Gastrocnemius medialis (tissue), 4 donors: Measurements from ENCODE around the gene ECEL1. TPM values are rescaled to one million over a fixed set of nuclear protein-coding genes. Genes with fewer than 3 reads are reported as not detected.
A peak's percentile ranks its signal among the peaks of the same experiment; 100 is the strongest.

Source experiments
- ATAC-seq, 2 donors: fragments of 150-250 bp; one replicate each; pipeline ENCODE4 v1.9.1; 2016
- DNase-seq, 2 donors: peaks; one replicate each; pipeline ENCODE4 v3.0.0-alpha.2; 2019
- H3K27ac ChIP-seq, 4 donors: fragments of 200-600 bp; sonication (generic); 1 replicate in 1 of 4; 2 replicates in 3 of 4; pipeline ENCODE4 v1.5.1; 2016 to 2018; ENCODE audit warnings: mild to moderate bottlenecking in 2 of 4, moderate library complexity in 1 of 4
- H3K27me3 ChIP-seq, 3 donors: fragments of 200-600 bp; sonication (generic) in 2 of 3; 1 replicate in 1 of 3; 2 replicates in 2 of 3; pipeline versions ENCODE4 v1.5.1 to v1.6.0; 2016 to 2019; ENCODE audit warnings: mild to moderate bottlenecking in 1 of 3, moderate library complexity in 1 of 3
- H3K36me3 ChIP-seq, 2 donors: fragments of 200-600 bp; sonication (generic) in 1 of 2; one replicate each; pipeline ENCODE4 v1.5.1; 2017 to 2018
- H3K4me1 ChIP-seq, 2 donors: fragments of 200-600 bp; sonication (generic) in 1 of 2; one replicate each; pipeline ENCODE4 v1.5.1; 2016 to 2017; ENCODE audit warnings: mild to moderate bottlenecking in 2 of 2
- H3K4me3 ChIP-seq, 4 donors: fragments of 200-600 bp; sonication (generic) in 3 of 4; 1 replicate in 1 of 4; 2 replicates in 3 of 4; pipeline ENCODE4 v1.5.1; 2016 to 2019; ENCODE audit warnings: mild to moderate bottlenecking in 2 of 4
- H3K9me3 ChIP-seq, 3 donors: fragments of 200-600 bp; sonication (generic) in 2 of 3; 1 replicate in 1 of 3; 2 replicates in 2 of 3; pipeline ENCODE4 v1.5.1; 2016 to 2019
- POLR2A ChIP-seq, 2 donors: fragments of 450-650 bp; IDR thresholded peaks; one replicate each; pipeline ENCODE4 v1.6.1; 2017; ENCODE audit warnings: antibody characterized with exemption in 2 of 2, mild to moderate bottlenecking in 2 of 2, moderate library complexity in 2 of 2
- in situ Hi-C, 4 donors: fragments of 200-750 bp; cut with MboI; loops; one replicate each; pipeline versions ENCODE4 v1.15.0 to v1.8.0; 2017; ENCODE audit warnings: low sequenced_read_pairs in 4 of 4
- intact Hi-C: fragments of 100-400 bp; cut with DNase I; formaldehyde crosslinking; loops from one replicate; pipeline ENCODE4 v1.15.1; 2023; ENCODE audit warnings: low total_unique reads
- total RNA-seq, 4 donors: library from RNA; depleted of rRNA; stranded (reverse); fragments of >200 nt; gene quantifications; one replicate each; pipeline versions ENCODE4 v1.1.0 to v1.2.3, GENCODE V29; 2016
- TF ChIP-seq, protein P1 (sequence below), 5 experiments: fragments of 450-650 bp in 3 of 5; fragments of 200-600 bp in 2 of 5; sonication (generic) in 2 of 5; IDR thresholded peaks in 4 of 5; conservative IDR thresholded peaks in 1 of 5; 1 replicate in 4 of 5; 2 replicates in 1 of 5; pipeline ENCODE4 v1.5.1; 2016 to 2019; ENCODE audit warnings: antibody characterized with exemption in 5 of 5, mild to moderate bottlenecking in 3 of 5, moderate library complexity in 3 of 5

Gene ECEL1
- total RNA-seq, 4 donors from 2014 or later = 0.51 to 1.5 (median 0.55) TPM; not detected in 1

GRCh38 chr2:232506709-232507108 lies 19.1 kb upstream of the ECEL1 start:
- Histone ChIP-seq H3K27me3 (peaks cover 0 to 9% (median 0%) of the 10 kb centered on the region in 3 donors), H3K4me1 (peaks cover 0 to 14% of the 10 kb centered on the region in 2 donors), H3K4me3 (no peak overlapping the region), H3K9me3 (no peaks in the 10 kb centered on the region), H3K27ac (no peak overlapping the region), H3K36me3 (no peaks in the 10 kb centered on the region)
- DNase-seq = no peak
- no peak for ATAC-seq
- intact Hi-C loops (no loop called here), in situ Hi-C loops (loop anchor here in 1 of 4 donors (25.0 kb wide), 1 partner anchor 594 kb away; no protein-coding TSS in a partner anchor)
- no peak for TF ChIP-seq POLR2A (IDR thresholded peaks at IDR 0.05)

GRCh38 chr2:232505856-232506255 lies 18.2 kb upstream of the ECEL1 start:
- H3K4me1 ChIP-seq = peaks cover 0 to 10% of the 10 kb centered on the region in 2 donors
- no peaks in the 10 kb centered on the region for H3K36me3 ChIP-seq
- TF ChIP-seq, protein P1, sequence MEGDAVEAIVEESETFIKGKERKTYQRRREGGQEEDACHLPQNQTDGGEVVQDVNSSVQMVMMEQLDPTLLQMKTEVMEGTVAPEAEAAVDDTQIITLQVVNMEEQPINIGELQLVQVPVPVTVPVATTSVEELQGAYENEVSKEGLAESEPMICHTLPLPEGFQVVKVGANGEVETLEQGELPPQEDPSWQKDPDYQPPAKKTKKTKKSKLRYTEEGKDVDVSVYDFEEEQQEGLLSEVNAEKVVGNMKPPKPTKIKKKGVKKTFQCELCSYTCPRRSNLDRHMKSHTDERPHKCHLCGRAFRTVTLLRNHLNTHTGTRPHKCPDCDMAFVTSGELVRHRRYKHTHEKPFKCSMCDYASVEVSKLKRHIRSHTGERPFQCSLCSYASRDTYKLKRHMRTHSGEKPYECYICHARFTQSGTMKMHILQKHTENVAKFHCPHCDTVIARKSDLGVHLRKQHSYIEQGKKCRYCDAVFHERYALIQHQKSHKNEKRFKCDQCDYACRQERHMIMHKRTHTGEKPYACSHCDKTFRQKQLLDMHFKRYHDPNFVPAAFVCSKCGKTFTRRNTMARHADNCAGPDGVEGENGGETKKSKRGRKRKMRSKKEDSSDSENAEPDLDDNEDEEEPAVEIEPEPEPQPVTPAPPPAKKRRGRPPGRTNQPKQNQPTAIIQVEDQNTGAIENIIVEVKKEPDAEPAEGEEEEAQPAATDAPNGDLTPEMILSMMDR (IDR thresholded peaks at IDR 0.05 in 4 of 5, conservative IDR thresholded peaks at IDR 0.05 in 1 of 5) = no peak
- no peak for TF ChIP-seq POLR2A (IDR thresholded peaks at IDR 0.05)
- H3K27me3 ChIP-seq = peaks cover 0 to 9% (median 0%) of the 10 kb centered on the region in 3 donors
- H3K9me3 ChIP-seq = no peaks in the 10 kb centered on the region
- H3K4me3 ChIP-seq = no peak overlapping the region
- H3K27ac ChIP-seq = no peak overlapping the region
- intact Hi-C loops = no loop called here
- in situ Hi-C loops = loop anchor here in 1 of 4 donors (25.0 kb wide), 1 partner anchor 594 kb away; no protein-coding TSS in a partner anchor
- DNase-seq (no peak), ATAC-seq (no peak)

DNA sequence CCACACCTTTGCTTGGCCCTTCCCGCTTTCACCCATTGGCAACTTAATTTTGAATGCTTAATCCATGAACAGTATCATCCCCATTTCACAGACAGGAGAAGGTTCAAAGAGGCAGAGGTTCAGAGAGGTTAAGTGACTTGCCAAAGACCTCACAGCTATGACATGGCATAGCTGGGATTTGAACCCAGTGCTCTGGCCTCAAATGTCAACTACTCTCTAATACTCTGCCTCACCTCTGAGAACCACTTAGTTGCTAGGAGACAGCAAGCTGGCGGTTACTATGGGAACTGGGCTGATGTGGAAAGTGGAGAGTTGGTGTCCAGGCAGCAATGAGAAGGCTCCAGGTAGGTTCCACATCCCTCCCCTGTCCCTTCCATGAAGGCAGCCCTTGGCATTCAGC lies 16.8 kb upstream of the ECEL1 start:
- peaks cover 0 to 9% (median 0%) of the 10 kb centered on the region in 3 donors for H3K27me3 ChIP-seq
- in situ Hi-C loops (loop anchor here in 1 of 4 donors (25.0 kb wide), 1 partner anchor 592 kb away; no protein-coding TSS in a partner anchor), intact Hi-C loops (no loop called here)
- H3K36me3 ChIP-seq = no peaks in the 10 kb centered on the region
- H3K4me3 ChIP-seq = no peak overlapping the region
- H3K27ac ChIP-seq = no peak overlapping the region
- peaks cover 0 to 10% of the 10 kb centered on the region in 2 donors for H3K4me1 ChIP-seq
- no peak for ATAC-seq
- no peaks in the 10 kb centered on the region for H3K9me3 ChIP-seq
- TF ChIP-seq, protein P1 (IDR thresholded peaks at IDR 0.05 in 4 of 5, conservative IDR thresholded peaks at IDR 0.05 in 1 of 5) = no peak
- no peak for TF ChIP-seq POLR2A (IDR thresholded peaks at IDR 0.05)
- no peak for DNase-seq

GRCh38 chr2:232503809-232504323 lies 16.2 kb upstream of the ECEL1 start:
- intact Hi-C loops = no loop called here
- TF ChIP-seq POLR2A (IDR thresholded peaks at IDR 0.05) = no peak
- TF ChIP-seq, protein P1 (IDR thresholded peaks at IDR 0.05 in 4 of 5, conservative IDR thresholded peaks at IDR 0.05 in 1 of 5) = no peak
- in situ Hi-C loops = loop anchor here in 1 of 4 donors (25.0 kb wide), 1 partner anchor 592 kb away; no protein-coding TSS in a partner anchor
- H3K9me3 ChIP-seq = no peaks in the 10 kb centered on the region
- ATAC-seq = no peak
- no peaks in the 10 kb centered on the region for H3K36me3 ChIP-seq
- DNase-seq = no peak
- H3K27me3 ChIP-seq = peaks cover 0 to 9% (median 0%) of the 10 kb centered on the region in 3 donors
- no peak overlapping the region for H3K27ac ChIP-seq
- peak overlapping the region in 3 of 4 donors; percentile 48 to 69 (median 53) for H3K4me3 ChIP-seq
- peaks cover 0 to 10% of the 10 kb centered on the region in 2 donors for H3K4me1 ChIP-seq

DNA sequence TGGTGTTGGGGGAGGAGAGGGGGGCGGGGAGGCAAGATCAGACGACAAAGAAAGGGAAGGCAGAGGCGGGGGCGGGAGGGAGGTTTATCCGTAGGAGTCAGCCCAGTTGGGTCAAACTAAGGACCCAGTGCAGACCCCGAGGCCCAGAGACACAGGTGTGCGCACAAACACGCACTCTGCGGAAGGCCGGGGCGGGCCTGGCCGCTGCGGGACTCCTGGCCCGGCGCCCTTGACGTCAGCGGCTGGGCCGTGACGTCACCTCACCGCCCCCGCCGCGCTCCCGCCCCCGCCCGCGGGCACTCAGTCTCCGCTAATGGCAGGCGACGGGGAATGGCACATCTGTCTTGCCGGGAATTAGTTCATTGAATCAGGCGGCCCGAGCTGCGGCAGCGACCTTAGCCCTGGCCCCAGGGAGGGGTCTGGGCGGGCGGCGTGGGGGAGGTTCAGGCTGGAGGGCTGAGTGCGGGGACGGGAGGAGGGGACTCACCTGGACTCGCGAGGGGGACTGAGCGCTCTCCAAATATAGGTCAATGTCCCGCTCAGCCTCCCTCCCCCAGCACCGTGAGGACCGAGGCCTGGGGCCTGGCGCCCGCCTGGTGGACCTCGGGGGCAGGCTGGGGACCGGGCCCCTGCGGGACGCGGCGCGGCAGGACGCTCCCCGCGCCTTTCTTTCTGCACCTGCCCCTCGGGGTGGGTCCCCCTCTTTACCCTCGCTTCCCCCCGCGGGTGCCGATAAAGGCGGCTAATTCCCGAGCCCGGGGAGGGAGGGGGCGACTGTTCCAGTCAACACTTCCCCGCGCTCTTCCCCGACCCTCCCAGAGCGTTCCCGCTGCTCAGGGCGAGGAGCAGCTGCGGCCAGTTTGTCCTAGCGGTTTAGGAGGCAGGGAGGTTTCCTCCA lies 15.5 kb upstream of the ECEL1 start:
- Histone ChIP-seq H3K4me3 (peak overlapping the region; percentile 48 to 69 (median 52)), H3K36me3 (no peaks in the 10 kb centered on the region), H3K27ac (no peak overlapping the region), H3K9me3 (no peaks in the 10 kb centered on the region), H3K27me3 (peaks cover 0 to 9% (median 0%) of the 10 kb centered on the region in 3 donors), H3K4me1 (peaks cover 0 to 10% of the 10 kb centered on the region in 2 donors)
- TF ChIP-seq, protein P1 (IDR thresholded peaks at IDR 0.05 in 4 of 5, conservative IDR thresholded peaks at IDR 0.05 in 1 of 5) = no peak
- no peak for TF ChIP-seq POLR2A (IDR thresholded peaks at IDR 0.05)
- ATAC-seq = peak; percentile 33 to 54
- in situ Hi-C loops = loop anchor here in 1 of 4 donors (25.0 kb wide), 1 partner anchor 591 kb away; no protein-coding TSS in a partner anchor
- intact Hi-C loops = no loop called here
- no peak for DNase-seq
